ENCODE data around the gene EYS. TPM values are rescaled to one million over a fixed set of nuclear protein-coding genes. Genes with fewer than 3 reads are reported as not detected.
"Not testable (repeated sequence)": the region's sequence is repeated elsewhere in the genome, so short reads cannot be mapped to it uniquely, and the experiment has no call there.

The EYS gene
- total RNA-seq, 1 experiment from 2014 or later, result not detected

DNA sequence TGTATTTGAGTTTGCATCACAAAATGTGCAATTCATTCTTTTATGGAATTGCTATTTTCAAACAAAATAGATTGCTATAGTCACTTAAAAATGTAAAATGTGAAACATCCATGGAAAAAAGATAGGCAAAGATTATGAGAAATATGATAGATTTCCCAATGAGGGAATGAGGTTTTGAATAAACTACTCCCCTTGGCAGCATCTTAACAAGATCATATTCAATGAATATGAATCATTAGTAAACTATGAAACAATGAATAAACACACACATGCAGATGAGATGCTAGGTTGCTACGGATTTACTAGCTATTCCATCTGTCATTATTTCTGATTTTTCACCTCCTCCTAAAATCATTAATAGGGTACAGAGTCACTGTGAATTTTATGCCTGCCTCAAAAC, 1669.6 kb downstream of the EYS start:
- no peak for DNase-seq
- H3K4me3 ChIP-seq, result no peak overlapping the region

DNA sequence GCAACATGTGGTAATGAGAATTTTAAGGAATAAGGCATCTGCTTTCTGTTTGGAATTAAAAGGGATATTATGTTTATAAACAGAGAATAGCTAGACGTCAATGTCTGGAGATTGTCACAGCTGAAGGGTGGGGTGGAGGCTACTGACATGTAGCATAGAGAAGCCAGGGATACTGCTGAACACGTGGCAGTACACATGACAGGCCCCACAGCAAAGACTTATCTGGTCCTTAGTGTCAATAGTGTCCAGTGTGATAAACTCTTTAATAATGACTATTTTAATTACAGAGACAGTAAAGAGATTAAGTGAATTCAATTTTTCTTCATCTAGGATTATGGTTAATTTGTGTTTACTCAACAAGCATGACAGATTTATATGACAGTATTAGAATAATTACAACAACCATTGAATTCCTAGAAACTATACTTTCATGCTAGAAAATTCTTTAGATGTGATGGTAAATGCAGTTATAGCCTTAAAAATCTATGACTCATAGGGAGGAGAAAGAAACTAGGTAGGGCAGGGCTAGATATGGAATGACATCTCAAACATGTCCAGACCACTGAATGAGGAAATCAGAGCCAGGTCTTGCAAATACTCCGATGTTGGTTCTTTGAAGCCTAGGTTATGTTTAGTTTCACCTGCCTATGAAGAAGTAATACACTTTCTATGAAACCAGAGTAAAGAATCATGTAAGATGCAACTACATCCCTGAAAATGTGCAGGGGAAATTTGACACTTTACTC, 1671.9 kb downstream of the EYS start:
- Histone ChIP-seq H3K4me3 (no peak overlapping the region), H3K36me3 (no peaks in the 10 kb centered on the region), H3K9me3 (no peaks in the 10 kb centered on the region), H3K27me3 (no peaks in the 10 kb centered on the region)
- DNase-seq, result no peak

More for the DNA sequence above, 1669.6 kb downstream of the EYS start:
- Histone ChIP-seq H3K36me3 (no peaks in the 10 kb centered on the region), H3K9me3 (no peaks in the 10 kb centered on the region), H3K27me3 (no peaks in the 10 kb centered on the region)

DNA sequence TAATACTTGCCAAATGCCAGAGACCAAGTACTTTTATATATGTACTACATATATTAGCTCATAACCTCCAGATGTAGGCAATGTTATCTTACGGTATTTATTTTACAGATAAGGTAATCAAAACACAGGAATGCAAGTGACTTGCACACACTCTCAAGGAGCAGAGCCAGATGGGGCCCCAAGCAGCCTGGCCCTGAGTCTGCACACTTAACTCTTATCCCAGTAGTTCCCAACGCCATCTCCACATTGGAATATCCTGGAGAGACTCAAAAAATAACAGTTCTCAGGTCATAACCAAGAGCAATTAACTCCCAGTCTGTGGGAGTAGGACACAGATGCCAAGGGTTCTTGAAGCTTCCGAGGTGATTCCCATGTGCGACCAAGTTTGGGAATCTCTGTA, 1672.7 kb downstream of the EYS start:
- DNase-seq, result no peak
- no peaks in the 10 kb centered on the region for H3K9me3 ChIP-seq
- H3K36me3 ChIP-seq, result no peaks in the 10 kb centered on the region
- H3K27me3 ChIP-seq, result no peaks in the 10 kb centered on the region
- no peak overlapping the region for H3K4me3 ChIP-seq

DNA sequence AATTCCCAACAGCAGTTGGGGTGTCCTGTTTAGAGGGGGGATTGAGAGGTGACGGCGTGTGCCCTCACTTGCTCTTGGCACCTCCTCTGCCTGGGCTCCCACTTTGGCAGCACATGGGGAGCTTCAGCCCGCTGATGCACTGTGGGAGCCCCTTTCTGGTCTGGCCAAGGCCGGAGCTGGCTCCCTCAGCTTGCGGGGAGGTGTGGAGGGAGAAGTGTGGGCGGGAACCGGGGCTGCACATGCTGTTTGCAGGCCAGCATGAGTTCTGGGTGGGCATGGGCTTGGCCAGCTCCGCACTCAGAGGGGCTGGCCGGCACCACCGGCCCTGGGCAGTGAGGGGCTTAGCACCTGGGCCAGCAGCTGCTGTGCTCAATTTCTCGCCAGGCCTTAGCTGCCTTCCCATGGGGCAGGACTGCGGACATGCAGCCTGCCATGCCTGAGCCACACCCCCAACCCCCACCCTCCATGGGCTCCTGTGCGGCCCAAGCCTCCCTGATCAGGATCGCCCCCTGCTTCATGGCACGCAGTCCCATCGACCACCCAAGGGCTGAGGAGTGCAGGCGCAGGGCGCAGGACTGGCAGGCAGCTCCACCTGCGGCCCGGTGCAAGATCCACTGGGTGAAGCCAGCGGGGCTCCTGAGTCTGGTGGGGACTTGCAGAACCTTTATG, 1675.9 kb downstream of the EYS start:
- not testable (repeated sequence) for H3K36me3 ChIP-seq, H3K4me3 ChIP-seq, H3K27me3 ChIP-seq, DNase-seq, H3K9me3 ChIP-seq

DNA sequence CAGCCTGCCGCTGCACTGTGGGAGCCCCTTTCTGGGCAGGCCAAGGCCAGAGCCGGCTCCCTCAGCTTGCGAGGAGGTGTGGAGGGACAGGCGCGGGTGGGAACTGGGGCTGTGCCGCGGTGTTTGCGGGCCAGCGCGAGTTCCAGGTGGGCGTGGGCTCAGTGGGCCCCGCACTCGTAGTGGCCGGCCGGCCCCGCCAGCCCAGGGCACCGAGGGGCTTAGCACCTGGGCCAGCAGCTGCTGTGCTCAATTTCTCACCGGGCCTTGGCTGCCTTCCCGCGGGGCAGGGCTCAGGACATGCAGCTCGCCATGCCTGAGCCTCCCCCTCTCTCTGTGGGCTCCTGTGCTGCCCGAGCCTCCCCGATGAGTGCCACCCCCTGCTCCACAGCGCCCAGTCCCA, 1683.3 kb downstream of the EYS start:
- H3K36me3 ChIP-seq, result no peaks in the 10 kb centered on the region
- DNase-seq, result no peak
- no peaks in the 10 kb centered on the region for H3K27me3 ChIP-seq
- H3K9me3 ChIP-seq, result no peaks in the 10 kb centered on the region
- H3K4me3 ChIP-seq, result no peak overlapping the region

DNA sequence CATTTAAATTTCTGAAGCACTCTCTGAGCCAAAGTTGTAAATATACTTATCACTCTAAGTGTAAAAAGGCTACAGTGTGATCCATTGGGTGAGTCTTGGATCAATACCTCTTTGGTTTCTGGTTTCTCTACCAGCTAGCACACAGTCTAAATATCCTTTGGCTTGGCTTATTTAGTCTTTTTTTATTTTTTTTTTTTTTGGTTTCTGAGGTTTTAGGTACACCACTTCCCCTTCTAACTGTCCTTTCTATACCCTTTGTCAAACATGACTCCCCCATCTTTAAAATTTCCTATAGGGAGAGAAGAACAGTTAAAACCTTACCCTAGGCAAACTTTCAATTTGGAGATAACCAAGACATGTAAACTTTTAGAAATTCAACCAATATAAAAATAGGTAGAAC, 1692.4 kb downstream of the EYS start:
- DNase-seq, result no peak
- Histone ChIP-seq H3K4me3 (no peak overlapping the region), H3K36me3 (no peaks in the 10 kb centered on the region), H3K9me3 (no peaks in the 10 kb centered on the region), H3K27me3 (no peaks in the 10 kb centered on the region)

DNA sequence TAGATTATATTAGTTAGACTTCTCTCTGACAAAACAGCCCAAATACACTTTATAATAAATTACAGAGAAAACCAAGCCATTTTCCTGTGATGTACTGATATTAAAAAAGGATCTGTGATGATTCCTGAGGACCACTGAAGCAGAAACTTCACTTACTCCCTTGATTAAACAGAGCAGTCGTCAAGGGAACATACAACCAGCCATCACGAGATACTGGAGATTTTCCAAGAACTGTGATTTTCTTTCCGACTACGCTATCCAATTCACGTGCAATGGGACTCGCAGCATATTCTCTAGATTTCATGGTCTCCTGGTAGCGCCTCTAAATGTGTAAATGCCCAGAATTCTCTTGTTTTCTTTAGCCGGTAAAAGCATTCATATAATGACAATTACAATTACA, 1694.0 kb downstream of the EYS start:
- H3K4me3 ChIP-seq, result no peak overlapping the region
- DNase-seq, result no peak
- no peaks in the 10 kb centered on the region for H3K9me3 ChIP-seq
- H3K36me3 ChIP-seq, result no peaks in the 10 kb centered on the region
- no peaks in the 10 kb centered on the region for H3K27me3 ChIP-seq

DNA sequence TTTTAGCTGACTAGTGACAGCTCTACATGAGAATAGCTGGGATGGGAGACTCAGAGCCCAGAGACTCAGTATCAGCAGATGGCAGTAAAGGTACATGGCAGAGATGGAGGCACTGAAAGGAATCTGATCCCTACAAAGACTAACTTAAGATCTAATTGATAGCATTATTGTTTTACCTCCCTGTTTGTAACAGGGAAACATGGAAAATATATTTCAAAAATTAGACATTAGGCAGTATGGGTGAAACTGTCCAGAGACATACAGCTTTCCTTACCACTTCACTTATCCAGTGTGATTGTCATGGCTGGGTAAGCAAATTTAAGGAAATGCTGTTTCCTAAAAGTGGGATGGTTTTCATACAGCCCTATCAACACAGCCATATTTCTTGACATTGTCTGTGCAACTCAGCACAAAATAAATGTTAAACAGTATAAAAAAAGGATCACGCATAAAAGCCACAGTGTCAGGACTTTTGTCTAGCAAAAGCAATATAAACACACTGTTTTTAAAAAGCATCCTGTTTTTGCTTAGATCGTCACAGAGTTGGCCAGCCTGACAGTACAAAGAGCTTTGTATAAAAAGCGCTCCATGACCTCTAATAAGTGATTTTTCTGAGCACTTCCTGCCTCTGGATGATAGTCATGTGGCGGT, 1694.5 kb downstream of the EYS start:
- no peak for DNase-seq
- Histone ChIP-seq H3K4me3 (no peak overlapping the region), H3K27me3 (no peaks in the 10 kb centered on the region), H3K36me3 (no peaks in the 10 kb centered on the region), H3K9me3 (no peaks in the 10 kb centered on the region)

DNA sequence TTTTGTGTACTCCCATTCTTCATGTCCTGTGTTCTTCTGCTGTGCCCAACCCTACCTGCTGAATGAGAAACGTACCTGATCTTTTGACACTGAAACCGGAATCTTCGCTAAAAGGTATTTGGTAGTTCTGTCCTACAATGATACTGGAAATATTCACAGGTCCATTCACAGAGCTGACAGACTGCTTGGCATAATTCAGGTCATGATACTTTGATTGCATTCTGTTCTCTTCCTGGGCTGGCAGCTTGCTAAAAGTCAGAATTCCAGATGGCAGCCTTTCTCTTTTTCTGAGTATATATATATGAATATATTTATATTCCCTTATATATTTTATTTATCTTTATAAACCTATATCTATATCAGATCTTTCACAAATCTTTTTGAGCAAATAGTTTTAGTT, 1696.4 kb downstream of the EYS start:
- Histone ChIP-seq H3K27me3 (no peaks in the 10 kb centered on the region), H3K36me3 (no peaks in the 10 kb centered on the region), H3K9me3 (no peaks in the 10 kb centered on the region), H3K4me3 (no peak overlapping the region)
- DNase-seq, result no peak

DNA sequence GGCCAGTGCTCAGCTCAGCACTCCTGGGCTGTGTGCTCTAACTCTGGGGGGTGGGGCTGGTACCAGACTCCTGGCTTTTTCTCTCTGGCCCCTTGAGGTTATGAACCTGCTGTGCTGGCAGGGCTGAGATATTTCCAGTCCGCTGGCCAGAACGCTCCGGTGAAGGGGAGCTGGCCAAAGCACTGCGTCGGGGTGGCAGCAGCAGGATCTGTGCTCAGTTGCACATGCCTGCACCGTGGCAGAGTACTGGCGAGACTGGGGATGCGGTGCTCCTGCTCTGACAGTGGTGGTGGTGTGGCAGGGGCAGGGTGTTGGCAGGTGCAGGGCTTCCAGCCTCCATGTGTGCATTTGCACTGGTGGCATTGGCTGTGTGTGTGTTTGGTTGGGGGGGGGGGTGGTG, 1697.0 kb downstream of the EYS start:
- no peaks in the 10 kb centered on the region for H3K27me3 ChIP-seq
- DNase-seq, result no peak
- no peaks in the 10 kb centered on the region for H3K36me3 ChIP-seq
- H3K4me3 ChIP-seq, result no peak overlapping the region
- H3K9me3 ChIP-seq, result no peaks in the 10 kb centered on the region

DNA sequence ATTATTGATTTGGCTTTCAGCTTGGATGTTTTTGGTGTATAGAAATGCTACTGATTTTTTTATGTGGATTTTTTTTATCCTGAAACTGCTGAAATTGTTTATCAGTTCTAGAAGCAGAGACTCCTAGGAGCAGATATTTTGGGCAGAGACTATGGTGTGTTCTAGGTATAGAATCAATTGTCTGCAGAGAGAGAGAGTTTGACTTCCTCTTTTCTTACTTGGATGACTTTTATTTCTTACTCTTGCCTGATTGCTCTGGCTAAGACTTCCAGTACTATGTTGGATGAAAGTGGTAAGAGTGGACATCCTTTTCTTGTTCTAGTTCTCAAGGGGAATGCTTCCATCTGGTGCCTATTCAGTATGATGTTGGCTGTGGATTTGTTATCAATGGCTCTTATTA, 1700.8 kb downstream of the EYS start:
- Histone ChIP-seq H3K36me3 (no peaks in the 10 kb centered on the region), H3K27me3 (no peaks in the 10 kb centered on the region), H3K9me3 (no peaks in the 10 kb centered on the region), H3K4me3 (no peak overlapping the region)
- no peak for DNase-seq

DNA sequence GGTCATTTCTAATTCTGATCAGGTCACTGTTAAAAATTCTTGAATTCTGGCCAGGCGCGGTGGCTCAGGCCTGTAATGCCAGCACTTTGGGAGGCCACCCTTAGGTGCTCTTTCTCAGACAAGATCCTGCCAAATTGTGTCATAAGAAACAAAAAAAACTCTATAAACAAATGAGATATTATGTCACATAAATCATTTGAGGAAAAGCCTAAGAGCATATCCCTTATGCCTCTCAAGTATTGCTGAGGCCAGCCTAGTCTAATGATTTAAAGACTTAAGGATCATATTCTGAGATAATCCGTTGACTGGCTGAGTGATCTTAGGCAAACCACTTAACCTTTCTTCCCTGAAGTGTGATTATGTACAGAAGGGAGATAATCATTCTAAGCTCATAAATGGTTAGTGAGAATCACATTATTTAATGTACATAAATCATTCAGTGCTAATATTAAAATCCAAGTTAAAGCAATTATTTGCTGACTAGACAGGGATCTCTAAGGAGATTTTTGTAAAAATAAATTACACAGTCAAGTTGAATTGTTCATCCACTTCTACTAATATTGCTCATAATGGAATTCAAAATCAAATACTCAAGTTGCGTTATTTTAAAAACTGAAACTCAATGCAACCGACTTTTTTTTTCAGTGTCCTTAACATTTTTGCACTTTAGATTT, 1706.1 kb downstream of the EYS start:
- DNase-seq, result no peak
- Histone ChIP-seq H3K9me3 (no peaks in the 10 kb centered on the region), H3K27me3 (no peaks in the 10 kb centered on the region), H3K4me3 (no peak overlapping the region), H3K36me3 (no peaks in the 10 kb centered on the region)

DNA sequence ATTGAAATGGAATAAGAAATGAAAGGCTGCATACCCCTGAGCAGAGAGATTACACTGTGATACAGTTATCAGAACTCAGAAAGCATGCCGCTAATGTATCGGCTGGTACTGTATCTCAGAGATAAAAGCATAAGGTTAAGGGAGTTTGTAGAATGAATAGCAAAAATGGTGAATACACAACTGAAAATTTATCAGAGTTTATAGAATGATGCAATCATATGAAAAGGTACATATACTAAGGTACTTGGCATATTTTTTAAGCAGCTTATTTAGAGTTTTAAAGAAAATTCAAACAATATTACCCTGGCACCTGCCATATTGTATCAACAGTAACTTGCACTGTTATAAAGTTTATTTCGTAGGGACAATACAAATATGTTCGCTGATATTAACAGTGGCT, 1707.4 kb downstream of the EYS start:
- DNase-seq, result no peak
- H3K9me3 ChIP-seq, result no peaks in the 10 kb centered on the region
- no peak overlapping the region for H3K4me3 ChIP-seq
- H3K36me3 ChIP-seq, result no peaks in the 10 kb centered on the region
- no peaks in the 10 kb centered on the region for H3K27me3 ChIP-seq

DNA sequence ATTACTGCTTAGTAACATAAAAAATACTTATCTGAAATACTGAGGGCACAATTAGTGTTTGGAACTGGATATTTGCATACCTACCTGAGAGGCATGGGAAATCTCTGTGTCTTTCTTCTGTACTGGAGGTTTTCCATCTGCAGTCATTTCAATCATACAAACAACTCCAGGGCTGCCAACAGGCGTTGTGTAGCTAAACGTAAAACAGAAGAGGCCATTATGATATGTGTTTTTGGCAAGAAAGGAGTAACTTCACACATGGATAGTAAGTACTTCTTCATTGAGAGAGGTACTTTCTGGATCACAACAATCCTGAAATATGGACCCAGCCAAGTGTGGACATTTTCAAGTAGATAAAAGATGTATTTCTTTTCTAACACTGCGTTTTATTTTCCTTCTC, 1708.0 kb downstream of the EYS start:
- no peaks in the 10 kb centered on the region for H3K27me3 ChIP-seq
- no peak overlapping the region for H3K4me3 ChIP-seq
- H3K36me3 ChIP-seq, result no peaks in the 10 kb centered on the region
- no peak for DNase-seq
- H3K9me3 ChIP-seq, result no peaks in the 10 kb centered on the region

DNA sequence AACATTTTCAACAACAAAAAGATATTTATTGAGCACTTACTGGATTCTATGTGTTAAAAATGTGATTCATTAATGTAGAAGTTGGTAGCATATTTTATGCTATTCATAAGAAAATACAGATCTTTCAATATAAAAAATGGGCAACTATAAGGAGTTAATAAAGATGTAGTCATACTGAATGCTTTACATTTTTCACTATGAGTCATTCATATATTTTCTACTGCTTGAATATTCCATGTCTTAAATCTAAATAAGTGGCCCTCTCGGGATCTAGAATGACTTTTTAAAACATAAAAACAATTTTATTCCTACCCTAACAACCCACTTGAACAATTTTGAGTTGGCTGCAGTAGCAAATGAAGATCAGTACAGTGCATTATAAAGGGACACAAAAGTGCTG, 1709.3 kb downstream of the EYS start:
- no peak for DNase-seq
- Histone ChIP-seq H3K9me3 (no peaks in the 10 kb centered on the region), H3K4me3 (no peak overlapping the region), H3K36me3 (no peaks in the 10 kb centered on the region), H3K27me3 (no peaks in the 10 kb centered on the region)

DNA sequence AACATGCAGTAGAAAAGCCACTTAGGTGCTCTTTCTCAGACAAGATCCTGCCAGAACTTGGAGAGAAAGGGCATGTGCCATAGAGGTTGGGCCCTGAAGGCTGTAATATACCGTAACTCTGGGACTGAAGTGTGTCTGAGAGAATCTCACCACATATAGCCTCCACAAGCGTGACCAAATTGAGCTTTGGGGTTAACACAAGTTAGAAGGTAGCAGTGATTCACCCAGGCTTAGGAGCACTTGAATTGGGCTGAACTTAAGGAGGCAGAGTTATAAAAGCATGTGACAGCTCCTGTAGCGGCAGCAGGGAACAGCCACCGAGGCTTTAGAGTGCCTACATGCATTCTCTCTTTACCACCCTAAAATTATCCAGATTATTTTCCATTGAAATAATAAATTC, 1709.8 kb downstream of the EYS start:
- Histone ChIP-seq H3K27me3 (no peaks in the 10 kb centered on the region), H3K9me3 (no peaks in the 10 kb centered on the region), H3K4me3 (no peak overlapping the region), H3K36me3 (no peaks in the 10 kb centered on the region)
- no peak for DNase-seq

DNA sequence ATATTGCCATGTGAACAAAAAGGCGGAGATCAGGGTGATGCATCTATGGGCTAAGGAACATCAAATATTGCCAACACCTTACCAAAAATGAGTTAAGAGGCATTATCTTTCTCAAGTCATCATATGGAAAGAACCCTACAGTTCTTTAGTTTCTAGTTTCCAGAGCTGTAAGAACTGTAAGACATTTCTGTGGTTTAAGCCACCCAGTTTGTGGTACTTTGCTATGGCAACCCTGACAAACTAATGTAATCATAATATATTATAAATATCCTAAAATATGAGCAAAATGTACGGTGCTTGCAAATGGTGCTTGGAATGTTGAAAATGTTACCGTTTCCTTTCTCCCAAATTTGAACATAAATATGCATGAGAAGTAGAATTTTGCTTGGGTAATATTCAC, 1721.8 kb downstream of the EYS start:
- Histone ChIP-seq H3K36me3 (no peaks in the 10 kb centered on the region), H3K27me3 (no peaks in the 10 kb centered on the region), H3K9me3 (no peaks in the 10 kb centered on the region), H3K4me3 (no peak overlapping the region)
- no peak for DNase-seq
